Activated T-cell treated with anti-CD3 and anti-CD28 coated beads, Interleukin-2, amount 50 U/mL, for 4 hours (primary cell): Measurements from ENCODE around the gene SEMA6B. TPM values are rescaled to one million over a fixed set of nuclear protein-coding genes. Genes with fewer than 3 reads are reported as not detected.
"Not testable (repeated sequence)": the region's sequence is repeated elsewhere in the genome, so short reads cannot be mapped to it uniquely, and the experiment has no call there.

Experiments used
- ATAC-seq, 2 donors: fragments of 200-7000 bp; cut with Tn5 transposase; one replicate each; pipeline ENCODE4 v1.10.0; 2021
- DNase-seq: peaks from one replicate; pipeline ENCODE4 v3.0.0-alpha.2; 2020
- H3K27me3 Mint-ChIP-seq: one replicate; pipeline ENCODE4 v1.8.0; 2021; ENCODE audit warnings: low read depth, mixed read lengths
- H3K36me3 Mint-ChIP-seq: one replicate; pipeline ENCODE4 v1.8.0; 2022; ENCODE audit warnings: mixed read lengths; ENCODE audit not compliant: insufficient read depth
- H3K4me1 Mint-ChIP-seq: one replicate; pipeline ENCODE4 v1.8.0; 2021; ENCODE audit warnings: low read depth, mixed read lengths
- H3K4me3 Mint-ChIP-seq: one replicate; pipeline ENCODE4 v1.8.0; 2021; ENCODE audit warnings: mild to moderate bottlenecking, moderate library complexity, mixed read lengths
- H3K9me3 Mint-ChIP-seq: one replicate; pipeline ENCODE4 v1.8.0; 2021; ENCODE audit warnings: mixed read lengths
- total RNA-seq, 3 donors: library from RNA; stranded (reverse); gene quantifications; one replicate each; pipeline ENCODE4 v1.2.1, GENCODE V29; 2021

The SEMA6B gene
- total RNA-seq, 3 donors from 2014 or later, result 0.08 to 0.18 (median 0.14) TPM

- H3K27me3 Mint-ChIP-seq, result peaks cover 21% of the 10 kb centered on the region
- H3K36me3 Mint-ChIP-seq, result no peaks in the 10 kb centered on the region
- peaks cover 3% of the 10 kb centered on the region for H3K9me3 Mint-ChIP-seq
- H3K4me3 Mint-ChIP-seq, result no peak overlapping the region
- no peak for DNase-seq
- no peak for ATAC-seq
- peaks cover 7% of the 10 kb centered on the region for H3K4me1 Mint-ChIP-seq
These were observed 20.9 kb downstream of the SEMA6B start for GRCh38 chr19:4538601-4538954.

DNA sequence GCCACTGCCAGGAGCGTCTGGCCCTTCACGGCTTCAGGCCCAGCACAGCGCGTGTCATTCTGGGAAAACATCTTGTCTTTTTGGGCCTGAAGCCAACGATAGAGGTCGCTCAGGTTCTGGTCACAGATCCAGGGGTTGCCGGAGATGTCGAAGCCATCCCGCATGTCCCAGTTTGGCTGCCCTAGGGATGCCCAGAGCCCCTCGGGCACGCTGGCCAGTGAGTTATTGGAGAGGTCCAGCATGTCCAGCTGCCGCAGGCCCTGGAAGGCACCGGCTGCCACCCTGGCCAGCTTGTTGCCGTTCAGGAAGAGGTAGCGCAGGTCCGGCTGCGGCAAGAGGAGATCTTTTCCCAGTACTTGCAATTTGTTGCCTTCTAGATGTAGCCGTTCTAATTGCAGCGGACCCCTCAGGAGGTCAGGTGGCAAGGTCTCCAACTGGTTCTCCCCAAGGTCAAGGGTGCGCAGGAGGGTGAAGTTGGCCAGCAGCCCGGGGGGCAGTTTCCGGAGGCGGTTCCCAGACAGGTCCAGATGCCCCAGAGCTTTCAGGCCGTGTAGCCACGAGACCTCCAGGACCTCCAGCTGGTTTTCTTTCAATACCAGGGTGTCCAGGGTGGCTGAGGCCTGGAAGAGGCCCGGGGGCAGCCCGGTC lies 21.4 kb downstream of the SEMA6B start:
- Mint-ChIP-seq H3K9me3 (peaks cover 3% of the 10 kb centered on the region), H3K4me1 (peaks cover 7% of the 10 kb centered on the region), H3K36me3 (no peaks in the 10 kb centered on the region), H3K4me3 (no peak overlapping the region), H3K27me3 (peaks cover 21% of the 10 kb centered on the region)
- DNase-seq, result no peak
- no peak for ATAC-seq

DNA sequence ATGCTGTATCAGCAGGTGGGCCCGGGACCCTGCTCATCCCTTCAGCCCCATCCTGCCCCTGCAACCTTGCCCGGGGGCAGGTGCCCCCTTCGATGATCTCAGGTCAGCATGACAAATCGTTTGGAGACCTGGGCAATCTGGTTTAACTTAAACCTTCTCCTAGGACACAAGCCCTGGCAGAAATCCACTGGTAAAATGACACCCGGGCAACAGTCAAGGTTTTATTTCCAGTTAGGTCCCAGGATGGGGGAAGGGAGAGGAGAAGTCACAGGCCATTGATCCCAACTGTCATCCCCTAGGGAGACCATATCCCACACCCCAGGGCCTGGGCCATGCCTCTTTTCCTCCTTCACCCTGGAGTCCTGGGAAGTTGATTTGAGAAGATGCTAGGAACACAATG lies 22.7 kb downstream of the SEMA6B start:
- DNase-seq (no peak), ATAC-seq (no peak)
- peaks cover 3% of the 10 kb centered on the region for H3K9me3 Mint-ChIP-seq
- peaks cover 21% of the 10 kb centered on the region for H3K27me3 Mint-ChIP-seq
- H3K4me1 Mint-ChIP-seq, result peaks cover 7% of the 10 kb centered on the region
- H3K4me3 Mint-ChIP-seq, result no peak overlapping the region
- H3K36me3 Mint-ChIP-seq, result no peaks in the 10 kb centered on the region

DNA sequence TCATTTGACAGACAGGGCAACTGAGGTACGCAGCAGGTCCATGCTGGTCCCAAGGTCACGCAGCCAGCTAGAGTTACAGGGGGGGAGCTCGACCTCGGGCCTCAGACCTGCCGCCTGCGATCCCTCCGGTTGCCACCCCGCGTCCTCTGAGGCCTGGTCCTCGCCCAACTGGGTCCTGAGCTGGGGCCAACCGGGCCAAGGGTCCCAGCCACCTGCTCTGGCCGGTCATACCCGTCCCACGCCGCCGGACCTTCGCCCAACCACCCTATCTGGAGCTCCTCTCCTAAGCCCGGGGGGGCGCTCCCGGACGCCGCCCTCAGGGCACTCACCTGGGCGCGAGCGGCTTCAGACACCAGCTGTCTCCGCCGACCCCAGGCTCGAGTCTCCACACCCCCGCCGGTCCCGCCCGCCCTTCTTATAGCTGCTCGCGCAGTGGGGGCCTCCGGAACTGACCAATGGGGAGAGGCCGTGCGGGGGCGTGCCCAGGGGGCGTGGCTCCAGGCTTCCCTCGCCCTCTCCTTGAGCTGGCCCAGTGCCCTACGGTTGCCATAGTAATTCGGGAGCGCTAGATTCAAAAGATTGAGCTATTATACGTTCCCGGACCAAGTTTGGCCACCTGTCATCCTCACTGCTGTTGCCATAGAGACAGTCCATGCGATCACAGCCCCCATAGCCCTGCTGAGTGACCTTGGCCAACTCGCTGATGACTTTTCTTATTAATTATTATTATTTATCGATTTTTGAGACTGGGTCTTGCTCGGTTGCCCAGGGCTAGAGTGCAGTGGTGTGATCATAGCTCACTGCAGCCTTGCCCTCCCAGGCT lies 24.4 kb downstream of the SEMA6B start, which contains the start of gene PLIN5:
Gene PLIN5 (minus strand): TSS at position 389 of the 823 bp plus-strand sequence. CDS start 1,150 bp downstream, outside the sequence.
- H3K4me1 Mint-ChIP-seq, result peaks cover 6% of the 10 kb centered on the region
- peaks cover 21% of the 10 kb centered on the region for H3K27me3 Mint-ChIP-seq
- H3K4me3 Mint-ChIP-seq, result no peak within 1 kb of the TSS
- peak; percentile 27 for DNase-seq
- H3K36me3 Mint-ChIP-seq, result no peaks in the 10 kb centered on the region
- H3K9me3 Mint-ChIP-seq, result no peaks in the 10 kb centered on the region
- peak; percentile 43 to 51 for ATAC-seq

DNA sequence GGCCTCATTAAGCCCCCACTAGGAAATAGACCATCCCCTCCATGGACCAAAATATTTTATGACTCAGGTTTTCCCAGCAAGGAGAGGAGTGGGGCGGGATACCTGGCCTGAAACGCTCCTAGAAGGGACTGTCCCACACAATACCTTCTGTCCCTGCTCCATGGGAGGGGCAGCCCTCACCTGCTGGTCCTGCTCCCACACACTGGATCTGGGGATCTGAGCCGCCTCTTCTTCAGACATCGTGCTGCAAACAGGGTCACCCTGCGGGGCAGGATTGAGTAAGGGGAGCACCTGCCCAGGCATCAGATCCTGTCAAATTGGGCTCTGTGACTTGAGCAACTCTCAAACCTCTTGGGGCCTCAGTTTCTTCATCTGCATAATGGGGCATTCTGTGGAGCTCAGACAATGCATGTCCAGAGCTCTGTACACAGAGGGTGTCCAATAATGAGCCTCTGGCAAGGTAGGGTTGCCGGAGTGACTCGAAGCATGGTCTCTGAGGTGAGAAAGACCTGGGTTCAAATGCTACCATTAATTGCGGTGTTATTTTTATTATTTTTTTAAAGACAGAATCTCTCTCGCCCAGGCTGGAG lies 25.6 kb downstream of the SEMA6B start:
- DNase-seq (no peak), ATAC-seq (no peak)
- Mint-ChIP-seq H3K4me1 (peaks cover 2% of the 10 kb centered on the region), H3K36me3 (no peaks in the 10 kb centered on the region), H3K27me3 (peaks cover 16% of the 10 kb centered on the region), H3K9me3 (no peaks in the 10 kb centered on the region), H3K4me3 (no peak overlapping the region)

DNA sequence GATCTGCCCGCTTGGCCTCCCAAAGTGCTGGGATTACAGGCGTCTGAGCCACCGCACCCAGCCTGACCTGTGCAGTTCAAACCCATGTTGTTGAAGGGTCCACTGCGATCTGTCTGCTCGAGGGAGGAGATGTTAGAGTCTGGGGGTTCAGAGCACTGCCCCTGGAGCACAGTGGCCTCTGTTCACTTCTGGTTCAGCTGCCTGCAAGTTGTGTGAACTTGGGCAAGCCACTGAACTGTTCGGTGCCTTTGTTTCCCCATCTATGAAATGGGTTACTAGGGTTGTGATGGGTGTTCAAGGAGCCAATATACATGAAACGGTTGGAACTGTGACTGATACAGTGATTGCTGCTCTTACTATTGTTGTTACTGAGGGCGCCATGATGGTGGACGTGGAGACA lies 26.1 kb downstream of the SEMA6B start:
- H3K4me1 Mint-ChIP-seq, result peaks cover 2% of the 10 kb centered on the region
- no peak overlapping the region for H3K4me3 Mint-ChIP-seq
- no peaks in the 10 kb centered on the region for H3K36me3 Mint-ChIP-seq

GRCh38 chr19:4531562-4532165 lies 27.8 kb downstream of the SEMA6B start:
- H3K4me3 Mint-ChIP-seq, result no peak overlapping the region
- no peak for ATAC-seq
- DNase-seq, result no peak
- peaks cover 5% of the 10 kb centered on the region for H3K27me3 Mint-ChIP-seq
- no peaks in the 10 kb centered on the region for H3K9me3 Mint-ChIP-seq
- no peaks in the 10 kb centered on the region for H3K36me3 Mint-ChIP-seq
- H3K4me1 Mint-ChIP-seq, result peaks cover 2% of the 10 kb centered on the region

More for the DNA sequence above, 26.1 kb downstream of the SEMA6B start:
- Mint-ChIP-seq H3K9me3 (no peaks in the 10 kb centered on the region), H3K27me3 (peaks cover 12% of the 10 kb centered on the region)
- ATAC-seq, result no peak
- DNase-seq, result no peak

GRCh38 chr19:4529924-4530522 lies 29.5 kb downstream of the SEMA6B start:
- no peak for DNase-seq
- H3K36me3 Mint-ChIP-seq, result no peaks in the 10 kb centered on the region
- peaks cover 3% of the 10 kb centered on the region for H3K27me3 Mint-ChIP-seq
- no peak for ATAC-seq
- H3K4me3 Mint-ChIP-seq, result no peak overlapping the region
- no peaks in the 10 kb centered on the region for H3K4me1 Mint-ChIP-seq
- H3K9me3 Mint-ChIP-seq, result no peaks in the 10 kb centered on the region

- DNase-seq (no peak), ATAC-seq (no peak)
- Mint-ChIP-seq H3K27me3 (no peaks in the 10 kb centered on the region), H3K36me3 (no peaks in the 10 kb centered on the region), H3K4me3 (no peak overlapping the region), H3K9me3 (no peaks in the 10 kb centered on the region), H3K4me1 (no peaks in the 10 kb centered on the region)
These were observed 30.6 kb downstream of the SEMA6B start for GRCh38 chr19:4528843-4529242.

DNA sequence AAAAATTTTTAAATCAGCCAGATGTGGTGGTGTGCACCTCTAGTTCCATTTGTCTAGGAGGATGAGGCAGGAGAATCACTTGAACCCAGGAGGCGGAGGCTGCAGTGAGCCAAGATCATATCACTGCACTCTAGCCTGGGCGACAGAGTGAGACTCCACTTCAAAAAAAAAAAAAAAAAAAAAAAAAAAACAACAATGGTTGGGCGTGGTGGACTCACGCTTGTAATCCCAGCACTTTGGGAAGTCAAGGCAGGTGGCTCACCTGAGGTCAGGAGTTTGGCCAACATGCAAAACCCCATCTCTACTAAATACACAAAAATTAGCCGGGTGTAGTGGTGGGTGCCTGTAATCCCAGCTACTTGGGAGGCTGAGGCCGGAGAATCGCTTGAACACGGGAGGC lies 32.1 kb downstream of the SEMA6B start:
- H3K9me3 Mint-ChIP-seq, H3K4me3 Mint-ChIP-seq, DNase-seq, H3K4me1 Mint-ChIP-seq, ATAC-seq, H3K27me3 Mint-ChIP-seq, H3K36me3 Mint-ChIP-seq: not testable (repeated sequence)

- ATAC-seq, result no peak
- H3K27me3 Mint-ChIP-seq, result peaks cover 8% of the 10 kb centered on the region
- H3K4me1 Mint-ChIP-seq, result no peaks in the 10 kb centered on the region
- H3K4me3 Mint-ChIP-seq, result no peak overlapping the region
- H3K36me3 Mint-ChIP-seq, result no peaks in the 10 kb centered on the region
- no peaks in the 10 kb centered on the region for H3K9me3 Mint-ChIP-seq
- no peak for DNase-seq
These were observed 33.9 kb downstream of the SEMA6B start for GRCh38 chr19:4525563-4526002.

DNA sequence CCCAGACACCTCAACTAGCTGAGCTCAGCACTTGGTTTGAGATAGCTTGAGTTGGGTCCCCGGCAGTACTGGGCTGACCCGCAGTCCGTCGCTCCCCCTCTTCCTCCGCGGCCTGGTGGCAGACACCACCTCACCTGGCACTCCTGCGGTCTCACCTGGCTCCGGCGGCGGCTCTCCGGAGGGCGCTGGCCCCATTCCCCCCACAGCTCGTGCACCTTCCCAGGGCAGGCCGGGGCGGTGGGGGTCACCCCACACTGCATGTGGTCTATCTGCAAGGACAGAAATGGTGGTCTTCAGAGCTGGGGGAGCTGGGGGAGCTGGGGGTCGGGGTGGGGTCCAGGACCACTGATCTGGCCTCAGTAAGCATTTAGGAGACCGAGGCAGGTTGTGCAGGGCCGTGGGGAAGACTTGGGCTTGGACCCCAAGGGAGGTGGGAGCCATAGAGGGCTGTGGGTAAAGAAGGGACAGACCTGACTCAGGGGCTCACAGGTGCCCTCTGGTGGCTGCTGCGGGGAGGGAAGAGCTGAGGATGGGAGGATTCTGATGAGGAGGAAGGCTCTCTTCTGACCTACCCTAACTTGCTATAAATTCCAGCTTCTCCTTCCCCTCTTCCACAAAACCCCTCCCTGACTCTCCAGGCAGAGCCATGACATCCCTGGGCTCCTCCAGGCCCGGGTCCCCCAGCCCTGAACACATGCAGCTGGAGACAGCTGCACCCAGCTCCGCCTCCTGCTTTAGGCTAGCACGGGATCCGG lies 34.5 kb downstream of the SEMA6B start:
- Mint-ChIP-seq H3K4me3 (no peak overlapping the region), H3K4me1 (no peaks in the 10 kb centered on the region), H3K36me3 (no peaks in the 10 kb centered on the region), H3K27me3 (peaks cover 8% of the 10 kb centered on the region), H3K9me3 (no peaks in the 10 kb centered on the region)
- DNase-seq (peak; percentile 60), ATAC-seq (peak; percentile 80 to 83)

DNA sequence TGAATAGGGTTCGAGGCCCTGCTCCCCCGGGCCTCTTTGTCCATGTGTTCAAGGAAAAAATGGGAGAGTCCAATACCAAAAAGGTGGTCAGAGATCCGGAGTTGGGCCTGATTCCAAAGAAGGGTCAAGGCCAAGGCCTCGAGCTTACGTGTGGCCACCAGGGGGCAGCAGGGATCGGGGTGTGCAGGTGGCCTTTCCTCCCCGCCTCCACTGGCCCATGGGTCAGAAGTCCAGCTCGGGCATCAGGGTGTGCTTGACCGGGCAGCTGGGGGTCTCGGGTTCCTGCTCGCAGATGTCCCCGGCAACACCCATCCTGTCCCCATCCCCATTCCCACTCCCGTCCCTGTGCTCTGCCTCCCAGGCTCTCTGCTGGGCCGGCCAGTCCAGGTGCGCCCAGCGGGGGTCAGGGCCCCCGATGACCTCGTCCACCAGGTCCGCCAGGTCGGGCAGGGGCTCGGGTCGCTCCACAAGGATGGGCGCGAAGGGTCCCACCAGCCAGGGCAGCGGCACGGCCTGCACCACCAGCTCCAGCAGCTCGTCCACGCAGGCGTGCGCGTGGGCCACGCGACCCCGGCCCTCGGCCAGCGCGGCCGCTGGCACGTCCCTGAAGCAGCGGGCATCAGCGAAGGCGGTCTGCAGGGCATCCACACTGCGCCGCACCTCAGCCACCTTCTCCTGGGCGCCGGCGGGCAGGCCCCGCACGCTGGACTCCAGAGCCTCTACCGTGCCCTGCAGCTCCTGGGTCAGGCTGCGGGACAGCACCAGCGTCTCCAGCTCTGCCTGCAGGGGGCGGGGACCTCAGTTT lies 36.0 kb downstream of the SEMA6B start:
- peaks cover 11% of the 10 kb centered on the region for H3K27me3 Mint-ChIP-seq
- ATAC-seq (no peak), DNase-seq (no peak)
- H3K9me3 Mint-ChIP-seq, result no peaks in the 10 kb centered on the region
- H3K36me3 Mint-ChIP-seq, result no peaks in the 10 kb centered on the region
- H3K4me1 Mint-ChIP-seq, result no peaks in the 10 kb centered on the region
- no peak overlapping the region for H3K4me3 Mint-ChIP-seq
